BE2C (cell line): ENCODE measurements around the gene OR6S1.
"Not testable (repeated sequence)": the region's sequence is repeated elsewhere in the genome, so short reads cannot be mapped to it uniquely, and the experiment has no call there.

Experiments
- DNase-seq: peaks from one replicate; pipeline ENCODE4 v3.0.0-alpha.2; 2020
- H3K27me3 ChIP-seq: fragments of 250-450 bp; sonication (Bioruptor Pico); 2 replicates; pipeline ENCODE4 v1.5.1; 2020; ENCODE audit warnings: mild to moderate bottlenecking
- H3K36me3 ChIP-seq: fragments of 250-450 bp; sonication (Bioruptor Pico); 2 replicates; pipeline ENCODE4 v1.5.1; 2020; ENCODE audit warnings: mild to moderate bottlenecking
- H3K4me1 ChIP-seq: fragments of 250-450 bp; sonication (Bioruptor Pico); 2 replicates; pipeline ENCODE4 v1.5.1; 2020
- H3K4me3 ChIP-seq: 2 replicates; pipeline ENCODE4 v1.5.1; 2011; ENCODE audit warnings: low read depth, low read length
- H3K9me3 ChIP-seq: fragments of 250-450 bp; sonication (Bioruptor Pico); 2 replicates; pipeline ENCODE4 v1.5.1; 2020
- CTCF ChIP-seq: IDR thresholded peaks from 2 replicates; pipeline ENCODE4 v1.5.1; 2012; ENCODE audit warnings: mild to moderate bottlenecking, low read depth, low read length

The OR6S1 gene

GRCh38 chr14:20627346-20628027 is 14.0 kb downstream of the OR6S1 start:
- no peak for DNase-seq
- Histone ChIP-seq H3K9me3 (no peaks in the 10 kb centered on the region), H3K27me3 (peaks cover 16% of the 10 kb centered on the region), H3K4me1 (no peaks in the 10 kb centered on the region), H3K4me3 (no peak overlapping the region), H3K36me3 (no peaks in the 10 kb centered on the region)
- TF ChIP-seq CTCF: no peak

GRCh38 chr14:20626274-20626673 is 15.2 kb downstream of the OR6S1 start:
- no peak for TF ChIP-seq CTCF
- Histone ChIP-seq H3K4me1 (no peaks in the 10 kb centered on the region), H3K27me3 (peaks cover 16% of the 10 kb centered on the region), H3K36me3 (no peaks in the 10 kb centered on the region), H3K4me3 (peak overlapping the region; percentile 76), H3K9me3 (no peaks in the 10 kb centered on the region)
- no peak for DNase-seq

GRCh38 chr14:20624495-20625070 is 16.9 kb downstream of the OR6S1 start:
- Histone ChIP-seq H3K4me3 (peak overlapping the region; percentile 76), H3K9me3 (no peaks in the 10 kb centered on the region), H3K4me1 (no peaks in the 10 kb centered on the region), H3K27me3 (peaks cover 16% of the 10 kb centered on the region), H3K36me3 (no peaks in the 10 kb centered on the region)
- peak; percentile 60 for DNase-seq
- TF ChIP-seq CTCF: no peak

GRCh38 chr14:20623798-20624197 is 17.7 kb downstream of the OR6S1 start:
- H3K4me1 ChIP-seq: no peaks in the 10 kb centered on the region
- H3K27me3 ChIP-seq: peaks cover 12% of the 10 kb centered on the region
- H3K9me3 ChIP-seq: no peaks in the 10 kb centered on the region
- H3K4me3 ChIP-seq: no peak overlapping the region
- no peak for DNase-seq
- no peaks in the 10 kb centered on the region for H3K36me3 ChIP-seq
- no peak for TF ChIP-seq CTCF

- no peaks in the 10 kb centered on the region for H3K36me3 ChIP-seq
- H3K4me3 ChIP-seq: no peak overlapping the region
- no peaks in the 10 kb centered on the region for H3K4me1 ChIP-seq
- no peak for DNase-seq
- H3K9me3 ChIP-seq: no peaks in the 10 kb centered on the region
- no peak for TF ChIP-seq CTCF
- peaks cover 4% of the 10 kb centered on the region for H3K27me3 ChIP-seq
Measured at GRCh38 chr14:20622816-20623291, 18.6 kb downstream of the OR6S1 start.

GRCh38 chr14:20620798-20621478 is 20.6 kb downstream of the OR6S1 start:
- Histone ChIP-seq H3K9me3 (no peaks in the 10 kb centered on the region), H3K36me3 (no peaks in the 10 kb centered on the region), H3K4me1 (no peaks in the 10 kb centered on the region), H3K27me3 (no peaks in the 10 kb centered on the region), H3K4me3 (no peak overlapping the region)
- TF ChIP-seq CTCF: no peak
- DNase-seq: no peak

GRCh38 chr14:20619688-20620087 is 21.8 kb downstream of the OR6S1 start:
- H3K4me3 ChIP-seq, H3K27me3 ChIP-seq, H3K4me1 ChIP-seq, H3K36me3 ChIP-seq, DNase-seq, H3K9me3 ChIP-seq: not testable (repeated sequence)
